ENCODE results near the gene KAT6B. TPM values are rescaled to one million over a fixed set of nuclear protein-coding genes. Genes with fewer than 3 reads are reported as not detected.

Gene KAT6B
- total RNA-seq (2022; extraction: Qiagen RNA extraction), result 4.8 to 5.9 TPM (median 5.2 TPM) in 5 replicates

DNA sequence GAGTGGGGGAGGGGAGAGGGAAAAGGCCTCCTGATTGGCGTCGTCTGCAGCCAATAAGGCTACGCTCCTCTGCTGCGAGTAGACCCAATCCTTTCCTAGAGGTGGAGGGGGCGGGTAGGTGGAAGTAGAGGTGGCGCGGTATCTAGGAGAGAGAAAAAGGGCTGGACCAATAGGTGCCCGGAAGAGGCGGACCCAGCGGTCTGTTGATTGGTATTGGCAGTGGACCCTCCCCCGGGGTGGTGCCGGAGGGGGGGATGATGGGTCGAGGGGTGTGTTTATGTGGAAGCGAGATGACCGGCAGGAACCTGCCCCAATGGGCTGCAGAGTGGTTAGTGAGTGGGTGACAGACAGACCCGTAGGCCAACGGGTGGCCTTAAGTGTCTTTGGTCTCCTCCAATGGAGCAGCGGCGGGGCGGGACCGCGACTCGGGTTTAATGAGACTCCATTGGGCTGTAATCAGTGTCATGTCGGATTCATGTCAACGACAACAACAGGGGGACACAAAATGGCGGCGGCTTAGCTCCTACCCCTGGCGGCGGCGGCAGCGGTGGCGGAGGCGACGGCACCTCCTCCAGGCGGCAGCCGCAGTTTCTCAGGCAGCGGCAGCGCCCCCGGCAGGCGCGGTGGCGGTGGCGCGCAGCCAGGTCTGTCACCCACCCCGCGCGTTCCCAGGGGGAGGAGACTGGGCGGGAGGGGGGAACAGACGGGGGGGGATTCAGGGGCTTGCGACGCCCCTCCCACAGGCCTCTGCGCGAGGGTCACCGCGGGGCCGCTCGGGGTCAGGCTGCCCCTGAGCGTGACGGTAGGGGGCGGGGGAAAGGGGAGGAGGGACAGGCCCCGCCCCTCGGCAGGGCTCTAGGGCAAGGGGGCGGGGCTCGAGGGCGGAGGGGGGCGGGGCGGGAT, at the start of gene KAT6B:
KAT6B (plus strand) TSS at position 459 of the 903 bp plus-strand sequence. CDS start 16,258 bp downstream, outside the sequence.

Data from A549 treated with Mapracorat at 1 μM for 4 hours (cell line).